Neuronal stem cell (in vitro differentiated cells): Measurements from ENCODE around the gene CALM1.
"Not testable (repeated sequence)": the region's sequence is repeated elsewhere in the genome, so short reads cannot be mapped to it uniquely, and the experiment has no call there.

Experiments used
- DNase-seq: peaks from one replicate; pipeline ENCODE4 v3.0.0-alpha.2; 2013; ENCODE audit warnings: low spot score
- H2AFZ ChIP-seq: one replicate; pipeline ENCODE4 v1.6.1; 2013; ENCODE audit warnings: mild to moderate bottlenecking, low read length, inconsistent platforms
- H2AK5ac ChIP-seq: 2 replicates; pipeline ENCODE4 v1.6.1; 2013; ENCODE audit warnings: low read depth, mild to moderate bottlenecking, inconsistent platforms, low read length, moderate library complexity, mixed read lengths
- H2BK120ac ChIP-seq: 2 replicates; pipeline ENCODE4 v1.6.1; 2013; ENCODE audit warnings: low read depth, mild to moderate bottlenecking, inconsistent platforms, low read length, moderate library complexity, mixed read lengths
- H2BK12ac ChIP-seq: one replicate; pipeline ENCODE4 v1.6.1; 2013; ENCODE audit warnings: low read length, inconsistent platforms
- H2BK15ac ChIP-seq: 2 replicates; pipeline ENCODE4 v1.6.1; 2013; ENCODE audit warnings: mild to moderate bottlenecking, low read length, inconsistent platforms, mixed read lengths
- H2BK5ac ChIP-seq: one replicate; pipeline ENCODE4 v1.6.1; 2013; ENCODE audit warnings: inconsistent platforms, mild to moderate bottlenecking, low read length, moderate library complexity
- H3K14ac ChIP-seq: one replicate; pipeline ENCODE4 v1.6.1; 2013; ENCODE audit warnings: low read length, inconsistent platforms
- H3K18ac ChIP-seq: 2 replicates; pipeline ENCODE4 v1.6.1; 2013; ENCODE audit warnings: low read length, inconsistent platforms
- H3K23ac ChIP-seq: 2 replicates; pipeline ENCODE4 v1.6.1; 2013; ENCODE audit warnings: low read depth, mild to moderate bottlenecking, mixed read lengths, low read length, inconsistent platforms; ENCODE audit not compliant: poor library complexity
- H3K27ac ChIP-seq: replicated peaks from 3 replicates; pipeline ENCODE4 v1.5.1; 2013; ENCODE audit warnings: low read length, inconsistent platforms
- H3K27me3 ChIP-seq, 3 experiments: 2 replicates each; pipeline ENCODE4 v1.6.1; 2013; ENCODE audit warnings: low read length in 3 of 3, mild to moderate bottlenecking in 2 of 3, inconsistent platforms in 1 of 3, low read depth in 1 of 3, mixed read lengths in 1 of 3, moderate library complexity in 1 of 3; ENCODE audit not compliant: control insufficient read depth in 3 of 3, insufficient read depth in 3 of 3
- H3K36me3 ChIP-seq, 2 donors: replicated peaks in 1 of 2; 2 replicates each; pipeline ENCODE4 v1.6.1; 2013; ENCODE audit warnings: low read length in 2 of 2; ENCODE audit not compliant: control insufficient read depth in 2 of 2, insufficient read depth in 2 of 2
- H3K4ac ChIP-seq: 2 replicates; pipeline ENCODE4 v1.6.1; 2013; ENCODE audit warnings: inconsistent platforms, mild to moderate bottlenecking, low read length, moderate library complexity
- H3K4me1 ChIP-seq, 2 donors: 1 replicate in 1 of 2; 2 replicates in 1 of 2; pipeline ENCODE4 v1.6.1; 2013; ENCODE audit warnings: low read length in 2 of 2, low read depth in 1 of 2; ENCODE audit not compliant: control insufficient read depth in 2 of 2, insufficient read depth in 1 of 2
- H3K4me2 ChIP-seq: one replicate; pipeline ENCODE4 v1.6.1; 2013; ENCODE audit warnings: mild to moderate bottlenecking, low read length, inconsistent platforms; ENCODE audit not compliant: insufficient read depth, poor library complexity, severe bottlenecking
- H3K4me3 ChIP-seq, 2 donors: 2 replicates each; pipeline ENCODE4 v1.5.1; 2013; ENCODE audit warnings: low read length in 2 of 2, mild to moderate bottlenecking in 2 of 2, inconsistent platforms in 1 of 2, moderate library complexity in 1 of 2
- H3K79me1 ChIP-seq: one replicate; pipeline ENCODE4 v1.6.1; 2013; ENCODE audit warnings: low read depth, mild to moderate bottlenecking, inconsistent platforms, low read length, moderate library complexity
- H3K9ac ChIP-seq: one replicate; pipeline ENCODE4 v1.6.1; 2013; ENCODE audit warnings: mild to moderate bottlenecking, low read depth, low read length, inconsistent platforms; ENCODE audit not compliant: poor library complexity
- H3K9me3 ChIP-seq, 2 donors: replicated peaks in 1 of 2; 2 replicates each; pipeline versions ENCODE3 to v1.6.1; 2013; ENCODE audit warnings: low read length in 2 of 2, mild to moderate bottlenecking in 2 of 2, inconsistent platforms in 1 of 2, low read depth in 1 of 2, mixed read lengths in 1 of 2, moderate library complexity in 1 of 2; ENCODE audit not compliant: control insufficient read depth in 2 of 2, insufficient read depth in 1 of 2
- H4K8ac ChIP-seq: one replicate; pipeline ENCODE4 v1.6.1; 2013; ENCODE audit warnings: low read depth, mild to moderate bottlenecking, inconsistent platforms, low read length, moderate library complexity
- H4K91ac ChIP-seq: one replicate; pipeline ENCODE4 v1.6.1; 2013; ENCODE audit warnings: low read length, low read depth, mild to moderate bottlenecking, inconsistent platforms; ENCODE audit not compliant: poor library complexity
- WGBS, 2 donors: extraction: QIAGEN DNeasy Blood & Tissue Kit; methylation state at CpG; one replicate each; pipeline ENCODE4 v1.1.7; 2013; ENCODE audit warnings: missing lambda C conversion rate in 2 of 2, mixed read lengths in 1 of 2; ENCODE audit not compliant: insufficient read length in 2 of 2, insufficient replicate concordance in 1 of 2; ENCODE audit errors: extremely low coverage in 2 of 2; 5-methylcytosine and 5-hydroxymethylcytosine counted together

CALM1 gene

DNA sequence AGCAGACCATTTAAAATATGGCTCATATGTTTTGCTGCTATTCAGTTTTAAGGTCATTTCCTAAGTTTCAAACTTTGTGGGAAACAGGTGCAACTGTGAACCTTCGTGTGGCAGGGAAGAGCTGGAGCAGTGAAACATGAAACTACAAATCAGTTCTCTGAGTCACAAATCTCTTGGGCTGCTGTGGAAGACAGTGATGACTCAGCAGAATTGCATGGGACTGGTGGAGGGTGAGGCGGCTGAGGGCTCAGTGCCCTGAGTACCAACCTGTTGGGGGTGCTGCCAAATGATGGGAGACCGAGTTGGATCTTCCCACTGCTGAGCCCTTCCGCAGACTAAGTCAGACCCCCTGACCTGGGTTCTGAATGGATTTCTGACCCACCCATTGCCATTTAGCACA is 8.4 kb upstream of the CALM1 start:
- WGBS, 2 donors, result no CpG with 5 or more reads among the region's 4 CpGs
- Histone ChIP-seq H3K36me3 (no peaks in the 10 kb centered on the region), H2BK15ac (no peak overlapping the region), H3K4me1 (peaks cover 2 to 9% of the 10 kb centered on the region in 2 donors), H3K9ac (no peak overlapping the region), H4K91ac (no peak overlapping the region), H2AK5ac (no peak overlapping the region), H3K79me1 (no peaks in the 10 kb centered on the region), H3K9me3 (no peaks in the 10 kb centered on the region), H3K23ac (no peak overlapping the region), H3K4me2 (no peak overlapping the region), H3K4me3 (no peak overlapping the region), H2AFZ (no peak overlapping the region), H2BK120ac (no peak overlapping the region), H2BK12ac (no peak overlapping the region), H3K14ac (no peak overlapping the region), H3K4ac (no peak overlapping the region), H2BK5ac (no peak overlapping the region), H4K8ac (no peak overlapping the region), H3K18ac (no peak overlapping the region), H3K27ac (no peak overlapping the region), H3K27me3 (peaks cover 0 to 3% (median 2%) of the 10 kb centered on the region in 3 experiments)
- no peak for DNase-seq

DNA sequence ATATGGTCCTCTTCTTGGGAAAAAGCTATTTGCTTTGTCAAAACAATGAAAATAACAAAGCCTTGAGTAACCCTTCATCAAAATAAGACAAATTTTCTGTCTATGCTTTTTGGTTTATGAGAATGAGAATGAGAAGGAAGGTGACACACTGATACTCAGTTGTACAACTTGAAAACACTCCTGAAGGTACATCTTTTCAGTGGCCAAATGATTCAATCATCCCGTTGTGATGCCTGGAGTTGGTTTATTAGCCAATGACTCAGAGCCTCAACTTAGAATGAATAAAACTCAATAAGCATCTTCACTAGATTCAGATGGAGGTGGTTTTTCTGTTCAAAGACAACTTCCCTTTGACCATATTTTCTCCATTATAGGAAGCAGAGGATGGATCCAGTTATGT is 7.8 kb upstream of the CALM1 start:
- Histone ChIP-seq H3K4me1 (peaks cover 2 to 9% of the 10 kb centered on the region in 2 donors), H2BK12ac (no peak overlapping the region), H2BK15ac (no peak overlapping the region), H2AFZ (no peak overlapping the region), H3K27me3 (peaks cover 0 to 3% (median 2%) of the 10 kb centered on the region in 3 experiments), H2BK120ac (no peak overlapping the region), H3K4me2 (no peak overlapping the region), H3K36me3 (no peaks in the 10 kb centered on the region), H4K91ac (no peak overlapping the region), H4K8ac (no peak overlapping the region), H3K4ac (no peak overlapping the region), H2AK5ac (no peak overlapping the region), H3K9ac (no peak overlapping the region), H3K14ac (no peak overlapping the region), H3K18ac (no peak overlapping the region), H3K27ac (no peak overlapping the region), H2BK5ac (no peak overlapping the region), H3K9me3 (no peaks in the 10 kb centered on the region), H3K4me3 (no peak overlapping the region), H3K23ac (no peak overlapping the region), H3K79me1 (no peaks in the 10 kb centered on the region)
- WGBS, 2 donors, result no CpG with 5 or more reads among the region's 1 CpG
- DNase-seq, result no peak

DNA sequence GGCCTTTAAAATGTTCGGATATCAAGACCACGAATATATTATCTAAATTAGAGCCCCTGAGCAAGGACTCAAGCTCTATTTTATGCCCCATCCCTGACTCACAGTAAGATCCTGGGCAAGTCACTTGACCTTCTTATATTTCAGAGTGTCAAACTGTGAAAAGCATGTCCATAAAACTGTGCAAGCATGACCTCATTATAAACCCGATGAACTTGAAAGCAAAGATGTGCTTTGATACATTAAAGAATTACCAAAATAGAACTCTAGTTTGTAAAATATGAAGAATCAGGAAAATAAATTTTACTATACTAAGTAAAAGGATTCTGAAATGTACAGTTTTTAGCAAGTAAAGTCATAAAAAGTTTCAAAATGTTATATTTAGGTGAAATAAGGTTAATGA is 2.9 kb upstream of the CALM1 start:
- Histone ChIP-seq H4K91ac (no peak overlapping the region), H3K9ac (no peak overlapping the region), H4K8ac (no peak overlapping the region), H3K27me3 (peaks cover 0 to 4% (median 3%) of the 10 kb centered on the region in 3 experiments), H2AFZ (no peak overlapping the region), H3K9me3 (peaks cover 0 to 3% of the 10 kb centered on the region in 2 donors), H2BK120ac (no peak overlapping the region), H2BK15ac (no peak overlapping the region), H3K18ac (no peak overlapping the region), H2BK5ac (no peak overlapping the region), H2BK12ac (no peak overlapping the region), H3K4me2 (no peak overlapping the region), H2AK5ac (no peak overlapping the region), H3K27ac (no peak overlapping the region), H3K4me3 (no peak overlapping the region), H3K4me1 (peaks cover 0 to 3% of the 10 kb centered on the region in 2 donors), H3K36me3 (no peaks in the 10 kb centered on the region), H3K23ac (no peak overlapping the region), H3K4ac (no peak overlapping the region), H3K79me1 (peaks cover 8% of the 10 kb centered on the region), H3K14ac (no peak overlapping the region)
- WGBS, 2 donors, result no CpG with 5 or more reads among the region's 3 CpGs
- no peak for DNase-seq

DNA sequence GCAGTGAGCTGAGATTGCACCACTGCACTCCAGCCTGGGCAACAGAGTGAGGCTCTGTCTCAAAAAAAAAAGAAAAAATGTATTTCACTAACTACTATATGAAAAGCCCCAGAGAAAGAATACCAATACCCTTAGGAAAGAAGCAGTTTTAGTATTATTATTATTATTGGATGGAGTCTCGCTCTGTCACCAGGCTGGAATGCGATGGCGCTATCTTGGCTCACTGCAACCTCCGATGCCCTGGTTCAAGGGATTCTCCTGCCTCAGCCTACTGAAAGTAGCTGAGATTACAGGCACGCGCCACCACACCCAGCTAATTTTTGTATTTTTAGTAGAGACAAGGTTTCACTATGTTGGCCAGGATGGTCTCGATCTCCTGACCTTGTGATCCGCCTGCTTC is 2.0 kb upstream of the CALM1 start:
- H3K4me1 ChIP-seq, H3K79me1 ChIP-seq, H3K14ac ChIP-seq, H3K4me2 ChIP-seq, H3K9me3 ChIP-seq, H3K27ac ChIP-seq, H2BK12ac ChIP-seq, H4K8ac ChIP-seq, H3K9ac ChIP-seq, H3K4ac ChIP-seq, H2AK5ac ChIP-seq, H2AFZ ChIP-seq, H3K36me3 ChIP-seq, H3K27me3 ChIP-seq, H2BK5ac ChIP-seq, H2BK15ac ChIP-seq, DNase-seq, H4K91ac ChIP-seq, H2BK120ac ChIP-seq, H3K4me3 ChIP-seq, H3K23ac ChIP-seq, H3K18ac ChIP-seq: not testable (repeated sequence)
- WGBS, 2 donors, result no CpG with 5 or more reads among the region's 8 CpGs
